ENCODE results near the gene RAPGEF4. TPM values are rescaled to one million over a fixed set of nuclear protein-coding genes. Genes with fewer than 3 reads are reported as not detected.

RAPGEF4 gene
- total and polyA plus RNA-seq, 2 of the 13 experiments (the other 11 are each of a cell fraction or from before 2014, with no cell fraction given) = 0.78 to 0.91 TPM

GRCh38 chr2:173056705-173057364 is 321.2 kb downstream of the RAPGEF4 start:
- Histone ChIP-seq H3K4me1 (ENCODE audit: insufficient read depth, low read length) (peaks cover 58% of the 10 kb centered on the region), H4K20me1 (ENCODE audit: insufficient read depth, low read length) (no peaks in the 10 kb centered on the region), H2AFZ (ENCODE audit: low read length) (no peak overlapping the region), H3K36me3 (replicated peaks in 1 of 2; ENCODE audit: control insufficient read depth in 1 of 2, insufficient read depth in 2 of 2, low read length in 2 of 2) (no peaks in the 10 kb centered on the region), H3K27ac (ENCODE audit: extremely low read length, insufficient read depth, low read length) (no peak overlapping the region), H3K9me3 (ENCODE audit: low read length) (no peaks in the 10 kb centered on the region), H3K27me3 (ENCODE audit: control insufficient read depth in 1 of 2, insufficient read depth in 2 of 2, low read length in 2 of 2) (no peaks in the 10 kb centered on the region), H3K4me2 (ENCODE audit: low read depth, low read length) (no peak overlapping the region), H3K9ac (ENCODE audit: insufficient read depth, low read depth, low read length) (no peak overlapping the region), H3K79me2 (ENCODE audit: insufficient read depth, low read length) (no peaks in the 10 kb centered on the region), H3K4me3 (replicated peaks in 1 of 3; ENCODE audit: insufficient read depth in 1 of 3, low read depth in 2 of 3, low read length in 3 of 3) (no peak overlapping the region)
- intact Hi-C loops (cut with micrococcal nuclease; ENCODE audit: unreplicated experiment) = no loop called here
- in situ Hi-C loops (cut with HindIII; ENCODE audit: extremely low pct_ligation_motif_present, low pct_unique_long_range_greater_than_20kb) = no loop called here
- CTCF ChIA-PET (ENCODE audit: low intra/inter-chr PET ratio, low total read pairs) = no interaction called here
- ATAC-seq (no peak), FAIRE-seq (no peak), DNase-seq (ENCODE audit: low spot score) (no peak)
- no peak for TF ChIP-seq ELF3 (CRISPR knock-in tag; IDR thresholded peaks at IDR 0.05)
- TF ChIP-seq ZFY (CRISPR knock-in tag; IDR thresholded peaks at IDR 0.05) = no peak
- TF ChIP-seq KMT2A (CRISPR knock-in tag; IDR thresholded peaks at IDR 0.05) = no peak
- TF ChIP-seq ATF7 (IDR thresholded peaks at IDR 0.05) = no peak
- no peak for TF ChIP-seq ATF7 (CRISPR knock-in tag; IDR thresholded peaks at IDR 0.05)
- no TSS peak for BruUV-seq (replicated peaks)
- POLR2A ChIA-PET = no interaction called here
- WGBS (ENCODE audit: low lambda C conversion rate) = 64% methylated on average over 4 of the region's 4 CpGs

GRCh38 chr2:173058097-173058496 is 322.5 kb downstream of the RAPGEF4 start:
- TF ChIP-seq, protein P1, sequence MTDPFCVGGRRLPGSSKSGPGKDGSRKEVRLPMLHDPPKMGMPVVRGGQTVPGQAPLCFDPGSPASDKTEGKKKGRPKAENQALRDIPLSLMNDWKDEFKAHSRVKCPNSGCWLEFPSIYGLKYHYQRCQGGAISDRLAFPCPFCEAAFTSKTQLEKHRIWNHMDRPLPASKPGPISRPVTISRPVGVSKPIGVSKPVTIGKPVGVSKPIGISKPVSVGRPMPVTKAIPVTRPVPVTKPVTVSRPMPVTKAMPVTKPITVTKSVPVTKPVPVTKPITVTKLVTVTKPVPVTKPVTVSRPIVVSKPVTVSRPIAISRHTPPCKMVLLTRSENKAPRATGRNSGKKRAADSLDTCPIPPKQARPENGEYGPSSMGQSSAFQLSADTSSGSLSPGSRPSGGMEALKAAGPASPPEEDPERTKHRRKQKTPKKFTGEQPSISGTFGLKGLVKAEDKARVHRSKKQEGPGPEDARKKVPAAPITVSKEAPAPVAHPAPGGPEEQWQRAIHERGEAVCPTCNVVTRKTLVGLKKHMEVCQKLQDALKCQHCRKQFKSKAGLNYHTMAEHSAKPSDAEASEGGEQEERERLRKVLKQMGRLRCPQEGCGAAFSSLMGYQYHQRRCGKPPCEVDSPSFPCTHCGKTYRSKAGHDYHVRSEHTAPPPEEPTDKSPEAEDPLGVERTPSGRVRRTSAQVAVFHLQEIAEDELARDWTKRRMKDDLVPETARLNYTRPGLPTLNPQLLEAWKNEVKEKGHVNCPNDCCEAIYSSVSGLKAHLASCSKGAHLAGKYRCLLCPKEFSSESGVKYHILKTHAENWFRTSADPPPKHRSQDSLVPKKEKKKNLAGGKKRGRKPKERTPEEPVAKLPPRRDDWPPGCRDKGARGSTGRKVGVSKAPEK (CRISPR knock-in tag; IDR thresholded peaks at IDR 0.05; ENCODE audit: borderline replicate concordance) = 0 out of 2 replicates have a peak, but pooled peaks have one; percentile 27
- TF ChIP-seq ZBTB8A (CRISPR knock-in tag; IDR thresholded peaks at IDR 0.05; ENCODE audit: borderline replicate concordance, low read depth) = no peak
- Histone ChIP-seq H3K27me3 (ENCODE audit: control insufficient read depth in 1 of 2, insufficient read depth in 2 of 2, low read length in 2 of 2) (no peaks in the 10 kb centered on the region), H3K4me2 (ENCODE audit: low read depth, low read length) (peak overlapping the region; percentile 27; the same call in 1 of the 2 replicates), H3K9me3 (ENCODE audit: low read length) (no peaks in the 10 kb centered on the region), H3K27ac (ENCODE audit: extremely low read length, insufficient read depth, low read length) (no peak overlapping the region), H4K20me1 (ENCODE audit: insufficient read depth, low read length) (no peaks in the 10 kb centered on the region), H3K9ac (ENCODE audit: insufficient read depth, low read depth, low read length) (no peak overlapping the region), H3K36me3 (replicated peaks in 1 of 2; ENCODE audit: control insufficient read depth in 1 of 2, insufficient read depth in 2 of 2, low read length in 2 of 2) (no peaks in the 10 kb centered on the region), H2AFZ (ENCODE audit: low read length) (no peak overlapping the region), H3K79me2 (ENCODE audit: insufficient read depth, low read length) (no peaks in the 10 kb centered on the region), H3K4me1 (ENCODE audit: insufficient read depth, low read length) (peaks cover 53% of the 10 kb centered on the region), H3K4me3 (replicated peaks in 1 of 3; ENCODE audit: insufficient read depth in 1 of 3, low read depth in 2 of 3, low read length in 3 of 3) (no peak overlapping the region)
- no peak for DNase-seq (ENCODE audit: low spot score)
- peak; percentile 16 for ATAC-seq
- ChIA-PET POLR2A (interaction anchor here (1.6 kb wide), 1 partner anchor 9 kb away, joined by 12 read pairs; no protein-coding TSS in a partner anchor), CTCF (ENCODE audit: low intra/inter-chr PET ratio, low total read pairs) (no interaction called here)
- BruUV-seq (replicated peaks) = no TSS peak
- intact Hi-C loops (cut with micrococcal nuclease; ENCODE audit: unreplicated experiment) (no loop called here), in situ Hi-C loops (cut with HindIII; ENCODE audit: extremely low pct_ligation_motif_present, low pct_unique_long_range_greater_than_20kb) (no loop called here)
- no peak for FAIRE-seq

Data from HepG2 (cell line).